Ectodermal cell (in vitro differentiated cells): ENCODE results near the gene EDAR.

Experiments
- H3K27ac ChIP-seq: 2 replicates; pipeline ENCODE4 v1.7.0; 2013; ENCODE audit warnings: mild to moderate bottlenecking, low read depth, low read length; ENCODE audit not compliant: insufficient read depth, poor library complexity, severe bottlenecking
- H3K27me3 ChIP-seq: 2 replicates; pipeline ENCODE4 v1.7.0; 2013; ENCODE audit warnings: mild to moderate bottlenecking, low read length; ENCODE audit not compliant: insufficient read depth, control insufficient read depth, poor library complexity, severe bottlenecking
- H3K36me3 ChIP-seq: one replicate; pipeline ENCODE4 v1.7.0; 2013; ENCODE audit warnings: low read length; ENCODE audit not compliant: control insufficient read depth, insufficient read depth
- H3K4me1 ChIP-seq: one replicate; pipeline ENCODE4 v1.7.0; 2013; ENCODE audit warnings: low read length; ENCODE audit not compliant: control insufficient read depth, insufficient read depth
- H3K4me3 ChIP-seq: 2 replicates; pipeline ENCODE4 v1.7.0; 2013; ENCODE audit warnings: low read depth, low read length, control low read depth; ENCODE audit not compliant: insufficient read depth
- H3K9me3 ChIP-seq: 2 replicates; pipeline ENCODE4 v1.7.0; 2013; ENCODE audit warnings: mild to moderate bottlenecking, low read length, moderate library complexity; ENCODE audit not compliant: control insufficient read depth
- whole genome bisulfite sequencing, 2 experiments: methylation state at CpG; one replicate each; pipeline ENCODE4 v1.1.7; 2013; ENCODE audit warnings: missing lambda C conversion rate in 2 of 2; 5-methylcytosine and 5-hydroxymethylcytosine counted together

The EDAR gene

GRCh38 chr2:108982259-108982679 is 6.8 kb downstream of the EDAR start:
- Histone ChIP-seq H3K4me3 (no peak overlapping the region), H3K36me3 (no peaks in the 10 kb centered on the region), H3K27me3 (no peaks in the 10 kb centered on the region), H3K4me1 (no peaks in the 10 kb centered on the region), H3K9me3 (no peaks in the 10 kb centered on the region), H3K27ac (no peak overlapping the region)
- 95 to 96% methylated on average over 4 of the region's 4 CpGs for WGBS, 2 experiments

DNA sequence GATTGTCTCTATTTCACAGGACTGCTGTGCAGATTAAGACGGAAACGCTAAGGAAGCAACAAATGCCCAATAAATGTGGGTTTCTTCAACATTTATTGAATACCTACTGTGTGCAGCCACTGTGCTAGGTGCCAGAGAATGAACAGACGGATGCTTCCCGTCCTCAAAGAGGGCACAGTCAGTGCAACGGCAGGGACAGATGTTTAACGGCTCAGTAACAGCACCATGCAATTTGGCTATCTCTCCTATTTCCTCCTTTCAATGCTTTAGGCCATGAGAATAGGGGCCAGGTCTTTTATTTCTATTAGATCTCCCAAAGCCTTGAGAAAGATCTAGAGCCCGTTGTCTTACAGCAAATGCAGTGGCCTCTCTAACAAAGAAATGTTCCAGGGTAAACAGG is 7.2 kb downstream of the EDAR start:
- H3K4me3 ChIP-seq = no peak overlapping the region
- no peaks in the 10 kb centered on the region for H3K4me1 ChIP-seq
- H3K9me3 ChIP-seq = no peaks in the 10 kb centered on the region
- no peaks in the 10 kb centered on the region for H3K36me3 ChIP-seq
- H3K27ac ChIP-seq = no peak overlapping the region
- WGBS, 2 experiments = 91 to 96% methylated on average over 7 of the region's 7 CpGs
- H3K27me3 ChIP-seq = no peaks in the 10 kb centered on the region

DNA sequence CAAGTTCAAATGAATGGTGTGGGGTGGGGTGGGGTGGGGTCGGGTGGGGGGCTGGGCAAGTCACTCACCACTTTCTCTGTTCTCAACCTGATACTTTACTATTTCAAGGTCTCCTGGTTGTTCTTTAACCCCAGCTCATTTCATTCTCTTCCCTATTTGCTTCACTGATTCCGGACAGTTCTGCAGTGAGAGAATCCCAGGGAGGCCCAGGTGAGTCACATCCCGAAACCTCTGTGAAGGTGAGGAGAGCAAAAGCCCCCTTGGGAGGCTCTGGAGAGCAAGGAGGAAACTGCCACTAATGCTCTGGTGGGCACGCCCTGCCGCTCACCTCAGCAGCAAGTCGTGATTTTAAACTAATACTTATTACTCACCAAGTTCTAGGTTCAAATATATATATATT is 8.9 kb downstream of the EDAR start:
- Histone ChIP-seq H3K9me3 (no peaks in the 10 kb centered on the region), H3K4me3 (no peak overlapping the region), H3K4me1 (no peaks in the 10 kb centered on the region), H3K27ac (no peak overlapping the region), H3K36me3 (no peaks in the 10 kb centered on the region), H3K27me3 (no peaks in the 10 kb centered on the region)
- WGBS, 2 experiments = 98 to 100% methylated on average over 2 to 3 of the region's 6 CpGs

DNA sequence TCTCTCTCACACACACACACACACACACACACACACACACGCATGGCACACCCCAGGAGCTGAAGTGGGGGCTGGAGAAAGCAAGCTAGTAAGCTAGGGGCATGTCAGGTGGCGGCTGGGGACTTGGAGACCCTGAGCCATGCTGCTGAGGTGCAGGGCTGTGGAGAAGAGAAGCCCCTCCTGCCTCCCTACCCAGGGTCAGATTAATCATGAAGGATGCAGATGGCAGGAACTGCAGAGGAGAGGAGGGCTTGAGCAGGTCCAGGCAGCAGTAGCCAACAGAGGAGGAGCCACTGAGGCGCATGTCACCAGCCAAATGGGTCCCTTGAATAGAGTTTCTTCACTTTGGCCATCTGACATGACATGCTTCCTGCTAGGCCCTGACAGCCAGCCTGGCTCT is 9.6 kb downstream of the EDAR start:
- WGBS, 2 experiments = 92 to 94% methylated on average over 3 of the region's 3 CpGs
- no peaks in the 10 kb centered on the region for H3K4me1 ChIP-seq
- no peak overlapping the region for H3K4me3 ChIP-seq
- H3K9me3 ChIP-seq = no peaks in the 10 kb centered on the region
- H3K27me3 ChIP-seq = no peaks in the 10 kb centered on the region
- H3K36me3 ChIP-seq = no peaks in the 10 kb centered on the region
- H3K27ac ChIP-seq = no peak overlapping the region

DNA sequence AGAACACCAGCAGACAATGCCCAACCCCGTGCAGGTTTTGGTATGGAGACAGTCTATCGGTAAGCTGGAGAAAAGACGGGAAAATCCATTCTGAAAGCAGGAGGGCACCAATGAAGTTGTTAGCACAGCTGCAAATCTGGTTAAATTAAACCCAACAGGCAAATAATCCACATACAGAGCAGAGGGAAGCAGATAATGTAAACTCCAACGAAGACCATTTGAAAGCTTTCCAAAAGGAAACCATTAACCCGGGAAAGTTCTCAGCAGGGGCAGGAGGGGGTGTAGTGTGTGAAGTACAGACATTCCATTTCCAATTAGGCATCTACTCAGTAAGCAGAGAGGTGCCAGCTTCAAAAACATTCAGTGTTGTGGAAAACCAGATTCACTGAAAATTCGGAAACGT is 10.3 kb downstream of the EDAR start:
- Histone ChIP-seq H3K36me3 (no peaks in the 10 kb centered on the region), H3K9me3 (no peaks in the 10 kb centered on the region), H3K27me3 (no peaks in the 10 kb centered on the region), H3K4me1 (no peaks in the 10 kb centered on the region), H3K27ac (no peak overlapping the region), H3K4me3 (no peak overlapping the region)
- WGBS, 2 experiments = 65 to 71% methylated on average over 7 of the region's 7 CpGs

DNA sequence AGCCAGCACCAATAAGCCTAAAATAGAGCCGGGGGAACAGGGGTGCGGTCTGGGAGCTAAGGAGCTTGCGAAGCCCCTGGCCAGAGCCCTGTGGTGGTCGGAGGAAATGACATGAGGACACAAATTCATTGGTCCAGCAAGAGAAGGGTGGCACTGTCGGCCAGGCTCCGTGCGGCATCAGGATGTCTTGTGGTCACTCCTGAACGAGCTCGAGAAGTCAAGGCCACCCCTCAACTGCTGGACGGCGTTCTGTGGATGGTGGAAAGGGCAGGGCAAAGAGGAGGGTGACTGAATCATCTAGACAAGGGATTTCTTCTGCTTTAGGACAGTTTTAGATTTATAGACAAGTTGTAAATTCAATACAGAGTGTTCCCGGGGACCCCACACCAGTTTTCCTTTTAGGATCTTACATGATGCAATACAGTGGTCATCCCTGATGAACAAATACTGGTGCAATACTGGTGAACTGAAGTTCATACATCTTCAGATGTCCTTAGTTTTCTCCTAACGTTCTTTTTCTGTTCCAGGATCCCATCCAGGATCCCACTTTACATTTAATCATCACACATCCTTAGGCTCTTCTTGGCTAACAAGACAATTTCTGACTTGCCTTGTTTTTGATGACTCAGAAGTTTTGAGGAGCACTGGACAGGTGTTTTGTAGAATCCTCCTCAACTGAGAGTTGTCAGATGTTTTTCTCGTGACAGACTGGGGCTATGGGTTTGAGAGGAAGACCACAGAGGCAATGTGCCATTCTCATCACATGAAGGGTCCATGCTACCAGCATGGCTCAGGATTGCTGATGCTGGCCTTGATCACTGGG is 13.2 kb downstream of the EDAR start:
- WGBS, 2 experiments = 93 to 95% methylated on average over 14 of the region's 14 CpGs
- Histone ChIP-seq H3K36me3 (no peaks in the 10 kb centered on the region), H3K27me3 (no peaks in the 10 kb centered on the region), H3K27ac (no peak overlapping the region), H3K9me3 (no peaks in the 10 kb centered on the region), H3K4me1 (no peaks in the 10 kb centered on the region), H3K4me3 (no peak overlapping the region)

- no peaks in the 10 kb centered on the region for H3K27me3 ChIP-seq
- H3K9me3 ChIP-seq = no peaks in the 10 kb centered on the region
- no peaks in the 10 kb centered on the region for H3K4me1 ChIP-seq
- no peak overlapping the region for H3K27ac ChIP-seq
- 94 to 95% methylated on average over 4 of the region's 4 CpGs for WGBS, 2 experiments
- no peaks in the 10 kb centered on the region for H3K36me3 ChIP-seq
- no peak overlapping the region for H3K4me3 ChIP-seq
Measured at GRCh38 chr2:108974674-108975073, 14.3 kb downstream of the EDAR start.

- 92% methylated on average over 6 of the region's 6 CpGs for WGBS, 2 experiments
- Histone ChIP-seq H3K27me3 (no peaks in the 10 kb centered on the region), H3K36me3 (no peaks in the 10 kb centered on the region), H3K9me3 (no peaks in the 10 kb centered on the region), H3K4me1 (no peaks in the 10 kb centered on the region), H3K4me3 (no peak overlapping the region), H3K27ac (no peak overlapping the region)
Measured at GRCh38 chr2:108972663-108973062, 16.4 kb downstream of the EDAR start.

GRCh38 chr2:108971661-108972566 is 17.1 kb downstream of the EDAR start:
- WGBS, 2 experiments = 89 to 90% methylated on average over 22 of the region's 22 CpGs
- H3K36me3 ChIP-seq = no peaks in the 10 kb centered on the region
- no peak overlapping the region for H3K4me3 ChIP-seq
- H3K27me3 ChIP-seq = no peaks in the 10 kb centered on the region
- no peaks in the 10 kb centered on the region for H3K4me1 ChIP-seq
- no peaks in the 10 kb centered on the region for H3K9me3 ChIP-seq
- no peak overlapping the region for H3K27ac ChIP-seq

GRCh38 chr2:108970369-108970768 is 18.7 kb downstream of the EDAR start:
- Histone ChIP-seq H3K4me1 (no peaks in the 10 kb centered on the region), H3K36me3 (no peaks in the 10 kb centered on the region), H3K9me3 (no peaks in the 10 kb centered on the region), H3K27me3 (no peaks in the 10 kb centered on the region), H3K27ac (no peak overlapping the region), H3K4me3 (no peak overlapping the region)
- WGBS, 2 experiments = 89 to 92% methylated on average over 1 of the region's 1 CpG
